Ectodermal cell (in vitro differentiated cells): ENCODE data around the gene SLC36A3.
"Not testable (repeated sequence)": the region's sequence is repeated elsewhere in the genome, so short reads cannot be mapped to it uniquely, and the experiment has no call there.

Source experiments
- H3K27ac ChIP-seq: 2 replicates; pipeline ENCODE4 v1.7.0; 2013; ENCODE audit warnings: mild to moderate bottlenecking, low read depth, low read length; ENCODE audit not compliant: insufficient read depth, poor library complexity, severe bottlenecking
- H3K27me3 ChIP-seq: 2 replicates; pipeline ENCODE4 v1.7.0; 2013; ENCODE audit warnings: mild to moderate bottlenecking, low read length; ENCODE audit not compliant: insufficient read depth, control insufficient read depth, poor library complexity, severe bottlenecking
- H3K36me3 ChIP-seq: one replicate; pipeline ENCODE4 v1.7.0; 2013; ENCODE audit warnings: low read length; ENCODE audit not compliant: control insufficient read depth, insufficient read depth
- H3K4me1 ChIP-seq: one replicate; pipeline ENCODE4 v1.7.0; 2013; ENCODE audit warnings: low read length; ENCODE audit not compliant: control insufficient read depth, insufficient read depth
- H3K4me3 ChIP-seq: 2 replicates; pipeline ENCODE4 v1.7.0; 2013; ENCODE audit warnings: low read depth, low read length, control low read depth; ENCODE audit not compliant: insufficient read depth
- H3K9me3 ChIP-seq: 2 replicates; pipeline ENCODE4 v1.7.0; 2013; ENCODE audit warnings: mild to moderate bottlenecking, low read length, moderate library complexity; ENCODE audit not compliant: control insufficient read depth
- whole genome bisulfite sequencing, 2 experiments: methylation state at CpG; one replicate each; pipeline ENCODE4 v1.1.7; 2013; ENCODE audit warnings: missing lambda C conversion rate in 2 of 2; 5-methylcytosine and 5-hydroxymethylcytosine counted together

SLC36A3 gene

DNA sequence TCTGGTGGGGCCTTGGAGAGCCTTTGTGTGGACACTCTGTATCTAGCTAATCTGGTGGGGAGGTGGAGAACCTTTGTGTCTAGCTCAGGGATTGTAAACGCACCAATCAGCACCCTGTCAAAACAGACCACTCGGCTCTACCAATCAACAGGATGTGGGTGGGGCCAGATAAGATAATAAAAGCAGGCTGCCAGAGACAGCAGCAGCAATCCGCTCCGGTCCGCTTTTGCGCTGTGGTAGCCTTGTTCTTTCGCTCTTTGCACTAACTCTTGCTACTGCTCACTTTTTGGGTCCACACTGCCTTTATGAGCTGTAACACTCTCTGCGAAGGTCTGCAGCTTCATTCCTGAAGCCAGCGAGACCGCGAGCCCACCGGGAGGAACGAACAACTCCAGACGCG, 6.3 kb upstream of the SLC36A3 start:
- WGBS, 2 experiments = 89 to 90% methylated on average over 15 of the region's 15 CpGs
- H3K9me3 ChIP-seq, H3K27ac ChIP-seq, H3K27me3 ChIP-seq, H3K4me3 ChIP-seq, H3K4me1 ChIP-seq, H3K36me3 ChIP-seq: not testable (repeated sequence)

DNA sequence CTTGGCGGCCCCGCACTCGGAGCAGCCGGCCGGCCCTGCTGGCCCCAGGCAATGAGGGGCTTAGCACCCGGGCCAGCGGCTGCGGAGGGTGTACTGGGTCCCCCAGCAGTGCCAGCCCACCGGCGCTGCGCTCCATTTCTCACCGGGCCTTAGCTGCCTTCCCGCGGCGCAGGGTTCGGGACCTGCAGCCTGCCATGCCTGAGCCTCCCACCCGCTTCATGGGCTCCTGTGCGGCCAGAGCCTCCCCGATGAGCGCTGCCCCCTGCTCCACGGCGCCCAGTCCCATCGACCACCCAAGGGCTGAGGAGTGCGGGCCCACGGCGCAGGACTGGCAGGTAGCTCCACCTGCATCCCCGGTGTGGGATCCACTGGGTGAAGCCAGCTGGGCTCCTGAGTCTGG, 5.7 kb upstream of the SLC36A3 start:
- H3K4me3 ChIP-seq, H3K4me1 ChIP-seq, H3K36me3 ChIP-seq, H3K27ac ChIP-seq, H3K27me3 ChIP-seq, H3K9me3 ChIP-seq: not testable (repeated sequence)
- 97% methylated on average over 25 to 27 of the region's 27 CpGs for WGBS, 2 experiments

DNA sequence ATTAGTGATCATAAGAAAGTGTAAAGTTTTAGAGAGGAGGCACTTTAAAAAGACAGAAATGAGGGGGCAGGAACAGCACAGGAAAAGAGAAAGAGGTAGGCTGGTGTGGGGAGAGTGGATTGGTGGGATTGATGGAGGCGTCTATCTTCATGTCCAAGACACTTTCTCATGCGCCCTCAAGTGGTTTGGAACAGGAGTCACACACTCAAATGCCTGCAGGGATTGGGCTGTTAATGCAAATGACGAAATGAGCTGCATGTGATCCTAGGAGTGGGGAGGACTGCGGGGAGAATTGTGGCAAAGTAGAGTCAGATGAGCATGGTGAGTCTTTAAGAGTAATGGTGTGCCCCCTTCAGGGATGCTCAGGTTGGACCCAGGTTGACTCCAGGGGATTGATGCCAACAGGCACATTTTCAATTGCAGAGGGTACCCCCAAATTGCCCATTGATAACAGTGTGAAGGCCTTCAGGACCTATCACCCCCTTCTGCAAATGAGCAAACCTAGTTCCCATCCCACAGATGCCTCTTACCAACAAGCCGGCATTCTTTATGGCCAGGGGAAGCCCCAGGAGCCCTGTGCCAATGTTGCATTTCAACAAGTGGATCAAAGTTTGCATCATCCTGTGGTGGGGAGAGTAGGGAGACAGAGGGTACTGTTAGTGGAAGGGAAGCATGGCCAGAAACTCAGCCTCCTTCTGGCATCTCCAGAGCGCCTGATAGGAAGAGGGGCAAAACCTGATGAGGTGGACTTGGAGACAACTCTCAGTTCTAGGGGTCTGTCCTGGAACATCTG, 5.3 kb downstream of the SLC36A3 start:
- Histone ChIP-seq H3K27ac (no peak overlapping the region), H3K4me1 (peaks cover 3% of the 10 kb centered on the region), H3K27me3 (no peaks in the 10 kb centered on the region), H3K36me3 (no peaks in the 10 kb centered on the region), H3K9me3 (no peaks in the 10 kb centered on the region), H3K4me3 (no peak overlapping the region)
- WGBS, 2 experiments = 91 to 94% methylated on average over 6 of the region's 6 CpGs

DNA sequence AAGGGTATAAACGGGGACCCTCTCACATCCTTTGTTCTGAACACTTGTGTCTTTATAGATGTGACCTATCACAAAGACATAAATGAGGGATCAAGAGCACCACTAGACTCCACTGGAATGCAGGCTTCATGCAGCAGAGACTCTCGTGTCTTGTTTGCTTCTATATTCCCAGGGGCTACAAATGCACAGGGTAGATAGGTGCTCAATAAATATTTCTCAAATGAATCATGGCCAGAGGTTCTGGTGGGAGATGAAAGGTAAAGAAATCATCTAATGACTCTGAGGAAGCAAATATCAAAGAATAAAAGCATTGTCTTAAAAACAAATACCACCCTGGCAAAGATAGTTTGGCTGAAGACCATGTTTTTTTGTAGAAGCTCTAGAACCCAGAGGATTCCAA, 6.6 kb downstream of the SLC36A3 start:
- H3K36me3 ChIP-seq = no peaks in the 10 kb centered on the region
- no peaks in the 10 kb centered on the region for H3K9me3 ChIP-seq
- no peak overlapping the region for H3K27ac ChIP-seq
- no peak overlapping the region for H3K4me3 ChIP-seq
- peaks cover 3% of the 10 kb centered on the region for H3K4me1 ChIP-seq
- WGBS, 2 experiments = 87 to 94% methylated on average over 2 of the region's 2 CpGs
- no peaks in the 10 kb centered on the region for H3K27me3 ChIP-seq

DNA sequence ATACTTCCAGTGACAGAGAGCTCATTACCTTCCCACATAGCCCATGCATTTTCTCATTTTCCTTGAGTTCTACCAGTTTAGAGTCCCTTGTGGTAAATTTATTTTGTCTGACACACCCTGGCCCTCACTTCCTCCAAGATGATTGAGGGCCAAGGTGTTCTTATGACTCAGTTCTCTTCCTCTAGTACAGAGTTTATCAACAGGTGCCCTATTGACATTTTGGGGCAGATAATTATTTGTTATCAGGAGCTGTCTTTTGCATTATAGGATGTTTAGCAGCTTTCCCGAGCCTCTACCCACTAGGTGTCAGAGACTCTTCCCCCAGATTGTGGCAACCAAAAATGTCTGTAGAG, 7.1 kb downstream of the SLC36A3 start:
- H3K4me3 ChIP-seq = no peak overlapping the region
- no peaks in the 10 kb centered on the region for H3K27me3 ChIP-seq
- H3K36me3 ChIP-seq = no peaks in the 10 kb centered on the region
- no peak overlapping the region for H3K27ac ChIP-seq
- no peaks in the 10 kb centered on the region for H3K9me3 ChIP-seq
- 91 to 100% methylated on average over 1 of the region's 1 CpG for WGBS, 2 experiments
- peaks cover 3% of the 10 kb centered on the region for H3K4me1 ChIP-seq

DNA sequence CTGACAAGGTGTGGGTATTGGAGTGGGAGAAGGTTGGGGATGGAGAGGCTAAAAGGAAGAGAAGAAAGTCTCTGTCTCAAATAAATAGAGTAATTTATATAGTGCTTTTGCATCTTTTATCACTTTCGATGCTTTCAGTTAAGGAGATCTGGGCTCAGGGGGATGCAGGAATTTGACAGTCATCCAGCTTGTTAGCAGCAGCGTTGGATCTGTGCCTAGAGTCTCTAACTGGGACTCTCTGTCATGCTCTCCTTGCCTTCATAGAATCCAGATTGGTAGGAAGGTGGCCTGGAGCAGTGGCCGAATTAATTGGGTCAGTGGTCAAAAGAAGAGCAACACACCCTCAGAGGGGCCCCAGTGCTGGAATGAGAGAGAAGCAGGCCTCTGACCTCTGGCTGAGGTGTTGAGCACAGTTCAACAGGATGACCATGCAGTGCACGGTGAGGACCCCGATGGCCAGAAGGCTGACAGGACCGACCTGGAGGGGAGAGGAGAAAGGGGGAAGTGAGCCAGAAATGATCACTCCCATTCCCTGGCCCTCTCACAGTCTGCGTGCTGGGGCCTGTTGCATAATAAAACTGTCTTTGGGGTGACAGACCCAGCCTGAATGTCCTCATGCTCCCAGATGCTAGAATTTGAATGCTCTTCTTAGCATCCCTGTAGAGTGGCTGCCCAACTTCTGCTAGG, 7.6 kb downstream of the SLC36A3 start:
- Histone ChIP-seq H3K27me3 (no peaks in the 10 kb centered on the region), H3K4me3 (no peak overlapping the region), H3K27ac (no peak overlapping the region), H3K4me1 (peaks cover 3% of the 10 kb centered on the region), H3K36me3 (no peaks in the 10 kb centered on the region), H3K9me3 (no peaks in the 10 kb centered on the region)
- WGBS, 2 experiments = 79 to 87% methylated on average over 7 of the region's 7 CpGs

DNA sequence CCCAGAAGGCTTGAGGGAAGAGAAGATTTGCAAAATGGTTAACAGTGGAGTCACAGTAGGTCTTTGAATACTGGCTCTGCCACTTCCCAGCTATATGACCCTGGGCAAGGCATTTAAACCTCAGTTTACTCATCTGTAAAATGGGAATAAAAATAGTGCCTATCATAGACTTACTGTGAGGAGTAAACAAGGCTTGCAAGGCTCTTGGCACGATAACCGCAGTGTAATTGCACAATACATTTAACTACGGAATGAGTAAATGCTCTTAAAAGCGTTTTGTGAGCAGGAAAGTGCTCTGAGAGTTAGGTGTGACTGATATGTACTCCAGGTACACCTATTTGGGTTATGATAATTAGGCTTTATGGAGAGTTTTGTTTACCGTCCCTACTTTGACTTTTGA, 8.4 kb downstream of the SLC36A3 start:
- no peaks in the 10 kb centered on the region for H3K27me3 ChIP-seq
- H3K27ac ChIP-seq = no peak overlapping the region
- H3K36me3 ChIP-seq = no peaks in the 10 kb centered on the region
- no peaks in the 10 kb centered on the region for H3K9me3 ChIP-seq
- H3K4me1 ChIP-seq = peaks cover 3% of the 10 kb centered on the region
- WGBS, 2 experiments = 95% methylated on average over 5 of the region's 5 CpGs
- no peak overlapping the region for H3K4me3 ChIP-seq

DNA sequence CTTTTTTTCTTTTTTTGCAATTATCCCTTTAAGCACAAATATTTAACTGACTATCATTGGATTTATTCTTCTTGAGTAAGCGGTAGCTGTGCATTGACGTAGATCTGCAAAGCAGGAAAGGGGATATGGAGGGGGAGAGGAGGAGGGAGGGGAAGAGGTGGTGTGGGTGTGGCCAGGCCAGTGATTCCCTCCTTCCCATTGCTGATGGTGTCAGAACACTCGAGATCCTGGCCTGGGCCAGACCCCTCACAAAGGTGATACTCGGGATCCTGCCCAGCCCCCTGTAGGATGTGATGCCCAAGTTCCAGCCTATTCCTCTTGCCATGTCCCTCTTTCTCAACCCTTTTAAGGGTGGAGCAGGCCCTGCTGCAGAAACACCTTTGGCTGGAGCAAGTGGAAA, 9.9 kb downstream of the SLC36A3 start:
- no peaks in the 10 kb centered on the region for H3K36me3 ChIP-seq
- WGBS, 2 experiments = 69% methylated on average over 4 of the region's 4 CpGs
- no peak overlapping the region for H3K4me3 ChIP-seq
- no peaks in the 10 kb centered on the region for H3K27me3 ChIP-seq
- no peaks in the 10 kb centered on the region for H3K9me3 ChIP-seq
- no peak overlapping the region for H3K27ac ChIP-seq
- peaks cover 3% of the 10 kb centered on the region for H3K4me1 ChIP-seq

DNA sequence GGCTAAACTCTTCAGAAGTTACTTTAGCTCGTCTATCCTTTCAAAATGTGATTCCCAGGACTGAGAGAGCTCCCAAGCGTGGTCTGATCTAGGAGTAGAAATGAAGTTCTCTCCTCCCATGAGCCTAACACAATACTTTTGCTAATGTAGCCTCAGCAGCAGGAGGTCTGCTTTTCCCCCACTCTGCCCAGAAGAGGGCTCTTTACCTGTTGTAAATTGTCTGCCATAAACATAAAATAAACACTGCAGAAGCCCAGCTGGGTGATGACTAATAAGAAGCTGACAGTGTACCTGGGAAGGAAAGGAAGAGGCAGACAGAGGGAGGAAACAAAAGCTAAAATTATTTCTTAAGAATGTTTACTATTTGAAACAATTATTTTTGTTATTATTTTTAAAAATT, 15.4 kb downstream of the SLC36A3 start:
- Histone ChIP-seq H3K27ac (no peak overlapping the region), H3K36me3 (no peaks in the 10 kb centered on the region), H3K4me3 (no peak overlapping the region), H3K9me3 (no peaks in the 10 kb centered on the region), H3K27me3 (no peaks in the 10 kb centered on the region), H3K4me1 (no peaks in the 10 kb centered on the region)
- 31 to 33% methylated on average over 2 of the region's 2 CpGs for WGBS, 2 experiments

DNA sequence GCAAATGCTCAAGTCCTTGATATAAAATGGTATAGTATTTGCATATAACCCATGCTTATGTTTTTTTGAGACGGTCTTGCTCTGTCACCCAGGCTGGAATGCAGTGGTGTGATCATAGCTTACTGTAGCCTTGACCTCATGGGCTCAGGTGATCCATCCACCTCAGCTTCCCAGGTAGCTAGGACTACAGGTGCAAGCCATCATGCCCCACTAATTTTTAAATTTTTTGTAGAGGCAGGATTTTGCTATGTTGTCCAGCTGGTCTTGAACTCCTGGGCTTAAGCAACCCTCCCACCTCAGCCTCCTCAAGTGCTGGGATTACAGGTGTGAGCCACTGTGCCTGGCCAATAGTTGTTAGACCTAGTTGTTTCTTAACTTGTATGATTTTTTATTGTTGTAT, 17.3 kb downstream of the SLC36A3 start:
- no peak overlapping the region for H3K27ac ChIP-seq
- no peaks in the 10 kb centered on the region for H3K9me3 ChIP-seq
- no peaks in the 10 kb centered on the region for H3K27me3 ChIP-seq
- no peaks in the 10 kb centered on the region for H3K36me3 ChIP-seq
- no peaks in the 10 kb centered on the region for H3K4me1 ChIP-seq
- H3K4me3 ChIP-seq = no peak overlapping the region
- WGBS, 2 experiments = 79 to 98% methylated on average over 1 of the region's 1 CpG
